ENCODE results near the gene NRCAM. TPM values are rescaled to one million over a fixed set of nuclear protein-coding genes. Genes with fewer than 3 reads are reported as not detected.

The NRCAM gene
- total RNA-seq, 1 donor from 2014 or later, result 9.3 TPM

GRCh38 chr7:108142675-108143259 lies 313.5 kb downstream of the NRCAM start:
- H2AFZ ChIP-seq (ENCODE audit: low read depth, low read length), result no peak overlapping the region
- H3K4me2 ChIP-seq (ENCODE audit: low read length), result no peak overlapping the region
- FAIRE-seq (no peak), DNase-seq (ENCODE audit: low read depth) (no peak)
- Mint-ChIP-seq H3K4me3 (ENCODE audit: unreplicated experiment) (no peak overlapping the region), H3K4me1 (ENCODE audit: low read depth, unreplicated experiment) (peaks cover 4% of the 10 kb centered on the region), H3K27ac (ENCODE audit: unreplicated experiment) (no peak overlapping the region), H3K36me3 (ENCODE audit: low read depth, unreplicated experiment) (no peaks in the 10 kb centered on the region), H3K9me3 (ENCODE audit: unreplicated experiment) (no peaks in the 10 kb centered on the region), H3K27me3 (ENCODE audit: low read depth, unreplicated experiment) (peaks cover 13% of the 10 kb centered on the region)
- H3K4me3 ChIP-seq (ENCODE audit: insufficient read depth, low read depth, low read length), result no peak overlapping the region
- TF ChIP-seq CTCF (IDR thresholded peaks at IDR 0.05; ENCODE audit: insufficient read depth, low read depth, low read length), result no peak
- no peak for TF ChIP-seq EZH2 (IDR thresholded peaks at IDR 0.05; ENCODE audit: insufficient read depth, low read length)
- H3K4me1 ChIP-seq (ENCODE audit: insufficient read depth, low read length), result peaks cover 5% of the 10 kb centered on the region
- no peak overlapping the region for H3K27ac ChIP-seq (ENCODE audit: low read depth, low read length)
- H3K27me3 ChIP-seq (ENCODE audit: insufficient read depth, low read length), result no peaks in the 10 kb centered on the region
- H3K79me2 ChIP-seq (ENCODE audit: insufficient read depth, low read length), result no peaks in the 10 kb centered on the region
- no peak overlapping the region for H3K9ac ChIP-seq (ENCODE audit: low read length)
- H4K20me1 ChIP-seq (ENCODE audit: insufficient read depth, low read length), result no peaks in the 10 kb centered on the region
- no peaks in the 10 kb centered on the region for H3K9me3 ChIP-seq (ENCODE audit: insufficient read depth, low read depth, low read length)
- H3K36me3 ChIP-seq (ENCODE audit: insufficient read depth, low read length), result no peaks in the 10 kb centered on the region

GRCh38 chr7:108142180-108142579 lies 314.1 kb downstream of the NRCAM start:
- no peak for FAIRE-seq
- Mint-ChIP-seq H3K4me3 (ENCODE audit: unreplicated experiment) (no peak overlapping the region), H3K36me3 (ENCODE audit: low read depth, unreplicated experiment) (no peaks in the 10 kb centered on the region), H3K9me3 (ENCODE audit: unreplicated experiment) (no peaks in the 10 kb centered on the region), H3K27ac (ENCODE audit: unreplicated experiment) (no peak overlapping the region), H3K27me3 (ENCODE audit: low read depth, unreplicated experiment) (peaks cover 13% of the 10 kb centered on the region), H3K4me1 (ENCODE audit: low read depth, unreplicated experiment) (peaks cover 4% of the 10 kb centered on the region)
- no peak for DNase-seq (ENCODE audit: low read depth)
- TF ChIP-seq CTCF (IDR thresholded peaks at IDR 0.05; ENCODE audit: insufficient read depth, low read depth, low read length) (no peak), EZH2 (IDR thresholded peaks at IDR 0.05; ENCODE audit: insufficient read depth, low read length) (no peak)
- H3K27me3 ChIP-seq (ENCODE audit: insufficient read depth, low read length), result no peaks in the 10 kb centered on the region
- H3K36me3 ChIP-seq (ENCODE audit: insufficient read depth, low read length), result no peaks in the 10 kb centered on the region
- H3K4me3 ChIP-seq (ENCODE audit: insufficient read depth, low read depth, low read length), result no peak overlapping the region
- no peak overlapping the region for H2AFZ ChIP-seq (ENCODE audit: low read depth, low read length)
- H3K9ac ChIP-seq (ENCODE audit: low read length), result no peak overlapping the region
- peaks cover 5% of the 10 kb centered on the region for H3K4me1 ChIP-seq (ENCODE audit: insufficient read depth, low read length)
- no peak overlapping the region for H3K4me2 ChIP-seq (ENCODE audit: low read length)
- H3K79me2 ChIP-seq (ENCODE audit: insufficient read depth, low read length), result no peaks in the 10 kb centered on the region
- peaks cover under 1% of the 10 kb centered on the region for H3K9me3 ChIP-seq (ENCODE audit: insufficient read depth, low read depth, low read length)
- no peaks in the 10 kb centered on the region for H4K20me1 ChIP-seq (ENCODE audit: insufficient read depth, low read length)
- H3K27ac ChIP-seq (ENCODE audit: low read depth, low read length), result no peak overlapping the region

DNA sequence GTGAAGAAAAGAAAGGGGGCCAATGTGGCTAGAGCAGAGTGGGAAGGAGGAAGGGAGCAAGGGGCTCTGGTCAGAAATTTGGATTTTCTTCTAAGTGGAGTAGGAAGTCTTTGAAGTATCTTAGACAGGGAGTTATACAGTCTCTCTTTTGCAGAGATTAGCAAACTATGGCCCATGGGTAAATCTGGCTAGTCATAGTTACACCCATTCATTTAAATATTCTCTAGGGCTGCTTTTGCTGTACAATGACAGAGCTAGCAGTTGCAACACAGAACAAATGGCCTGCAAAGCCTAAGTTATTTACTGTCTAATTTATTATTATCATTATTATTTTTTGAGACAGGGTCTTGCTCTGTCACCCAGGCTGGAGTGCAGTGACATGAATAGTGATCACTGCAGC lies 315.6 kb downstream of the NRCAM start:
- Histone ChIP-seq H3K27ac (ENCODE audit: low read depth, low read length) (no peak overlapping the region), H3K4me2 (ENCODE audit: low read length) (no peak overlapping the region), H3K9me3 (ENCODE audit: insufficient read depth, low read depth, low read length) (peaks cover 4% of the 10 kb centered on the region), H3K4me3 (ENCODE audit: insufficient read depth, low read depth, low read length) (no peak overlapping the region), H4K20me1 (ENCODE audit: insufficient read depth, low read length) (no peaks in the 10 kb centered on the region), H3K79me2 (ENCODE audit: insufficient read depth, low read length) (no peaks in the 10 kb centered on the region), H3K27me3 (ENCODE audit: insufficient read depth, low read length) (no peaks in the 10 kb centered on the region), H3K36me3 (ENCODE audit: insufficient read depth, low read length) (no peaks in the 10 kb centered on the region), H3K9ac (ENCODE audit: low read length) (no peak overlapping the region), H3K4me1 (ENCODE audit: insufficient read depth, low read length) (peaks cover 5% of the 10 kb centered on the region), H2AFZ (ENCODE audit: low read depth, low read length) (no peak overlapping the region)
- FAIRE-seq (no peak), DNase-seq (ENCODE audit: low read depth) (no peak)
- Mint-ChIP-seq H3K36me3 (ENCODE audit: low read depth, unreplicated experiment) (no peaks in the 10 kb centered on the region), H3K4me3 (ENCODE audit: unreplicated experiment) (no peak overlapping the region), H3K9me3 (ENCODE audit: unreplicated experiment) (no peaks in the 10 kb centered on the region), H3K4me1 (ENCODE audit: low read depth, unreplicated experiment) (peaks cover 5% of the 10 kb centered on the region), H3K27me3 (ENCODE audit: low read depth, unreplicated experiment) (peaks cover 13% of the 10 kb centered on the region), H3K27ac (ENCODE audit: unreplicated experiment) (no peak overlapping the region)
- no peak for TF ChIP-seq EZH2 (IDR thresholded peaks at IDR 0.05; ENCODE audit: insufficient read depth, low read length)
- no peak for TF ChIP-seq CTCF (IDR thresholded peaks at IDR 0.05; ENCODE audit: insufficient read depth, low read depth, low read length)
